Bladder microvascular endothelial cell (primary cell): Measurements from ENCODE around the gene C10orf88. TPM values are rescaled to one million over a fixed set of nuclear protein-coding genes. Genes with fewer than 3 reads are reported as not detected.

ENCODE experiments used
- total RNA-seq: library from RNA; depleted of rRNA; stranded (reverse); fragments of >200 nt; gene quantifications from 2 replicates; pipeline ENCODE4 v1.2.3, GENCODE V29; 2014

Gene C10orf88, protein sequence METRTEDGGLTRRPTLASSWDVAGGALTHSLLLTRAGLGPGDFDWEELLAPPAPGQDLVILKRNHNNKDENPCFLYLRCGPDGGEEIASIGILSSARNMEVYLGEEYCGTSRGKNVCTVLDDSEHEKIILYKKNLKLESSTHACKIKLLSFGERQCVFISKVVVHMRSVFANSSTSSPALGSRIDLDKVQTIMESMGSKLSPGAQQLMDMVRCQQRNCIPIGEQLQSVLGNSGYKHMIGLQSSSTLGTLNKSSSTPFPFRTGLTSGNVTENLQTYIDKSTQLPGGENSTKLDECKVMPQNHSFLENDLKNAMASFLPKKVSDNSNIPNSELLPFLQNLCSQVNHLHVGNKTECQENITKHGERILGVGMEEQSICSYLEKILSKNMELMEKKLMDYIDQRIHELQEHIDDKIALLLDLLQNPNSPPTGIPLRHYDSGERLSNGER
- total RNA-seq = 9.1 and 21.5 TPM in 2 replicates

DNA sequence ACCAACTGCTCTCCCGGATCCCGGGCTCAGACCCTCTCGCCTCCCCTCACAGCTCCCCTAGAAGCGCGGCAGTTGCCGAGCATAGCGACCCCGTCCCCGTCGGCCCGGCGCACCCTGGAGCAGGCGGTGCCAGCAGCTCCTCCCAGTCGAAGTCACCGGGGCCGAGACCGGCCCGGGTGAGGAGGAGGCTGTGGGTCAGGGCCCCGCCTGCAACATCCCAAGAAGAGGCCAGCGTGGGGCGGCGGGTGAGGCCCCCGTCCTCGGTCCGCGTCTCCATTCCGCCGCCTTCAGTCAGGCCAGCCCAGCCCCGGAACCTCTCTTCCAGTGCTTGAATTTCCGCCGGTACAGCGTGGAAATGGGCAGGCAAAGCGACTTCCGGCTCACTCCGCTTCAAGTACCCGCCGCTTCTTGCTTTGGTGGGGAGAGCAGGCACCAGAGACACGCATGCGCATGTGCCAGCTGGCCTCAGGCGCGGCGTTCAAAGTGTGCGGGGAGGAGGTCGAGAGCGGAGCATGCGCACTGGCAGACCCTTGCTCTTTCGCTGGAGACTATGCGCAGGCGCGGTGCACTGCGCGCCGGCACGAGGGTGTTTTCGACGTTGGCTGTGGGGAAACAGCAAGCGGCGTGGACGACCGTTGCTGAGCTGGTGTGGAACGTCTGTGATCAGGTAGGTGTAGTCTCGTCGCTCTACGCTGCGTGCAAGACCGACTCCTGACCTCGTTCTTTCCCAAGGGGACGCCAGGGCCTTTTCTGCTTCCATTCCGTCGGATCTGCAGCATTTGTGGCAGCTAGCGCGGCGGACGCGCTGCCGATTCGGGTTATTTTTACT lies at the start of gene C10orf88:
TSS of gene C10orf88 (minus strand) at position 326 of the 829 bp plus-strand sequence. CDS start at position 277, 49 bp downstream.

DNA sequence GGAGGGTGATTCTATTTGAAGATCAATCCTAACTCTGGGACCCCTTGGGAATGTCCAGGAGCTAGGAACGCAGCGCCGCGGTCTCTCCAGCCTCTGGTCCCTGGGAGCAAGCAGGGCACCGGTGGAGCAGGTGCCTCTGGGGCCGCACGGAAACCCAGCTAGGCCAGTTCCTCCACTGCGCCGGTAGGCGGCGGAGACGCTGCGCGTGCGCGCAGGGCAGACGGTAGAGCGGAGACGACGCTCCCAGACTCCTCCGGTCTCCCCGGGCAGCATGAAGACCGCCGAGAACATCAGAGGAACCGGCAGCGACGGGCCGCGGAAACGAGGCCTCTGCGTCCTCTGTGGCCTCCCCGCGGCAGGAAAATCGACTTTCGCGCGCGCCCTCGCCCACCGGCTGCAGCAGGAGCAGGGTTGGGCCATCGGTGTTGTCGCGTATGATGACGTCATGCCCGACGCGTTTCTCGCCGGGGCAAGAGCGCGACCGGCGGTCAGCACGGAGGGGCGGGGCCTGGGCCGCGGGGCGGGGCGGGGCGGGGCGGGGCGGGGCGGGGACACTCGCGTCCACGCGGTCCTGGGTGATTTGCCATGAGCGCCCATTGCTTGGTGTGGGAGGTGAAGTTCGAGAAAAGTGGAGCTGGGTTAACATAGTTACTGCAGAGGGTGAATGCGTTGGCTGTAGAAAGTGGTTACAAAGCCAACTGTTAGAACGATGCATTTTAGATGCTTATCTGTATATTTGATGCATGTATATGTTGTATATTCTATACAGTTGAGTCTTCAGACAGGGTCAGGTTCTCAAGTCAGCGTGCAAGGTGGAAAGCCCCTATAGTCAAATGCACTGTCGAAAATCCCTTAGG lies 26.4 kb upstream of the C10orf88 start, which contains the start of gene PSTK:
TSS of gene PSTK (plus strand) at position 193 of the 857 bp plus-strand sequence. CDS start at position 272, 79 bp downstream.

DNA sequence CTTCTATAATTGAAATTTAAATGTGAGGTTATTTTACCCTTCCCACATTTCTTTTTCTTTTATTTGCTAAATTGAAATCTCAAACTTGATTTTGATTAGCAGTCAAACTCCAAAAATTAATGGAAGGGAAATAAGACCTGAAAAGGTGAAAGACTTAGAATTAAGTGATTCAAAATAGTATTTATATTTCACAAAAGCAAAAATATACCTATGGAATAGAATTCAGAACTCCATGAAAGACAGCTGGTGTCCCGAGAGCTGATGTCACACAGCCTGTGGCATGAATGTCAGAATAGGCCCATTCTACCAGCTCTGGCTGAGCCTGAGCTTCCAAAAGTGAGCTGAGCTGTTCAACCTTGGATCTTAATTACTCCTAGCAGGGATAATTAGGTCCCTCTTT lies 43.7 kb downstream of the C10orf88 start, which contains the start of gene FAM24A:
TSS of gene FAM24A (plus strand) at position 301 of the 400 bp plus-strand sequence. CDS start 1,025 bp downstream, outside the sequence.

Other genes with a start within 250 kb of the C10orf88 start
- gene CUZD1, start 108.4 kb downstream of the C10orf88 start, total RNA-seq = 0.65 and 1.1 TPM in 2 replicates
- gene FAM24B, start 74.6 kb downstream of the C10orf88 start, total RNA-seq = 4.0 and 4.2 TPM in 2 replicates
- not detected in 2 replicates for gene FAM24A, start 43.6 kb downstream of the C10orf88 start, total RNA-seq
- 1.5 and 2.0 TPM in 2 replicates for gene PSTK, start 26.2 kb upstream of the C10orf88 start, total RNA-seq
- gene IKZF5, start 54.6 kb upstream of the C10orf88 start, total RNA-seq = 1.8 and 4.8 TPM in 2 replicates
- gene ACADSB, start 54.8 kb upstream of the C10orf88 start, total RNA-seq = 2.1 and 4.0 TPM in 2 replicates
- gene HMX3, start 181.7 kb upstream of the C10orf88 start, total RNA-seq = 0.16 TPM in 1 of 2 replicates, not detected in the other
- gene HMX2, start 193.9 kb upstream of the C10orf88 start, total RNA-seq = not detected in 2 replicates
- 181 and 232 TPM in 2 replicates for gene BUB3, start 200.2 kb upstream of the C10orf88 start, total RNA-seq